ENCODE measurements around the gene OLA1. TPM values are rescaled to one million over a fixed set of nuclear protein-coding genes. Genes with fewer than 3 reads are reported as not detected.
A peak's percentile ranks its signal among the peaks of the same experiment; 100 is the strongest.

Gene OLA1
- total and polyA plus RNA-seq, 9 of the 15 experiments (the other 6 are each of a cell fraction or from before 2014, with no cell fraction given): 208 to 353 (median 225) TPM

GRCh38 chr2:174153757-174154680 lies 94.3 kb downstream of the OLA1 start (continued):
- no peak for TF ChIP-seq ATF3 (IDR thresholded peaks at IDR 0.05)
- 0 out of 2 replicates have a peak, but pooled peaks have one; percentile 45 for TF ChIP-seq ATF3 (CRISPR knock-in tag; conservative IDR thresholded peaks at IDR 0.05)
- TF ChIP-seq RUNX1 (IDR thresholded peaks at IDR 0.05; ENCODE audit: low read depth): no peak
- no peak for TF ChIP-seq ZNF253 (CRISPR knock-in tag; conservative IDR thresholded peaks at IDR 0.05)
- TF ChIP-seq TEAD4 (IDR thresholded peaks at IDR 0.05; ENCODE audit: low read length): no peak
- TF ChIP-seq TEAD4 (CRISPR knock-in tag; IDR thresholded peaks at IDR 0.05; ENCODE audit: borderline replicate concordance): no peak
- no peak for TF ChIP-seq MTA2 (IDR thresholded peaks at IDR 0.05; ENCODE audit: low read depth)
- TF ChIP-seq ID3 (CRISPR knock-in tag; IDR thresholded peaks at IDR 0.05): no peak
- TF ChIP-seq ID3 (tag; IDR thresholded peaks at IDR 0.05): no peak
- no peak for TF ChIP-seq HLTF (IDR thresholded peaks at IDR 0.05)
- 0 out of 2 replicates have a peak, but pooled peaks have one; percentile 18 for TF ChIP-seq SMAD4 (CRISPR knock-in tag; conservative IDR thresholded peaks at IDR 0.05)
- 0 out of 2 replicates have a peak, but pooled peaks have one; percentile 24 for TF ChIP-seq ARID1B (IDR thresholded peaks at IDR 0.05)
- TF ChIP-seq EP400 (IDR thresholded peaks at IDR 0.05): no peak
- no peak for TF ChIP-seq MAFK (IDR thresholded peaks at IDR 0.05; ENCODE audit: low read length)
- TF ChIP-seq SMARCA4 (IDR thresholded peaks at IDR 0.05): 0 out of 2 replicates have a peak, but pooled peaks have one; percentile 29
- no peak for TF ChIP-seq GTF2F1 (IDR thresholded peaks at IDR 0.05; ENCODE audit: low read depth, low read length)
- TF ChIP-seq MNT (conservative IDR thresholded peaks at IDR 0.05): peak; percentile 49 to 74
- TF ChIP-seq BCOR (IDR thresholded peaks at IDR 0.05): no peak
- TF ChIP-seq C11orf30 (IDR thresholded peaks at IDR 0.05; ENCODE audit: low read depth): peak; percentile 40; the same call in 1 of the 2 replicates
- no peak for TF ChIP-seq POLR2AphosphoS2 (IDR thresholded peaks at IDR 0.05; ENCODE audit: low read length)
- TF ChIP-seq E2F6 (IDR thresholded peaks at IDR 0.05; ENCODE audit: borderline replicate concordance in 1 of 2, extremely low read depth in 1 of 2, insufficient read depth in 1 of 2, insufficient read length in 1 of 2, low read depth in 1 of 2, low read length in 1 of 2, poor library complexity in 1 of 2, severe bottlenecking in 1 of 2): peak in 1 of 2 experiments; percentile 49
- no peak for TF ChIP-seq SRSF9 (IDR thresholded peaks at IDR 0.05; ENCODE audit: borderline replicate concordance, low read depth, low read length)
- peak; percentile 39; the same call in 1 of the 2 replicates for TF ChIP-seq FOXJ2 (tag; IDR thresholded peaks at IDR 0.05)
- no peak for TF ChIP-seq ZNF197 (CRISPR knock-in tag; IDR thresholded peaks at IDR 0.05; ENCODE audit: low read depth)
- no peak for TF ChIP-seq SETDB1 (IDR thresholded peaks at IDR 0.05; ENCODE audit: low read length)

Measured in K562 (cell line).